GM18502 (cell line): ENCODE measurements around the gene KRTAP27-1.

Experiments used
- ATAC-seq: cut with Tn5 transposase; IDR thresholded peaks from one replicate; pipeline ENCODE4 v1.9.1; 2021; ENCODE audit warnings: mild to moderate bottlenecking; ENCODE audit not compliant: unreplicated experiment, poor library complexity

Gene KRTAP27-1, protein sequence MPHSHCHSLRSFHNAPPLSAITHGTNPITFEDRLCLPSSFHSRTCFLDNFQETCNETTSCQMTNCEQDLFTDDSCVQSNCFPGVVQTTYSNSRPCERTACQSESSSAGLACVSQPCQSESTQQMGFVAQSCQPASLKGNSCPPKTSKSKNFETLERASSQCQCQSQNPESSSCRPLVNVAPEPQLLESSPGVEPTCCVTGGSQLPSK

DNA sequence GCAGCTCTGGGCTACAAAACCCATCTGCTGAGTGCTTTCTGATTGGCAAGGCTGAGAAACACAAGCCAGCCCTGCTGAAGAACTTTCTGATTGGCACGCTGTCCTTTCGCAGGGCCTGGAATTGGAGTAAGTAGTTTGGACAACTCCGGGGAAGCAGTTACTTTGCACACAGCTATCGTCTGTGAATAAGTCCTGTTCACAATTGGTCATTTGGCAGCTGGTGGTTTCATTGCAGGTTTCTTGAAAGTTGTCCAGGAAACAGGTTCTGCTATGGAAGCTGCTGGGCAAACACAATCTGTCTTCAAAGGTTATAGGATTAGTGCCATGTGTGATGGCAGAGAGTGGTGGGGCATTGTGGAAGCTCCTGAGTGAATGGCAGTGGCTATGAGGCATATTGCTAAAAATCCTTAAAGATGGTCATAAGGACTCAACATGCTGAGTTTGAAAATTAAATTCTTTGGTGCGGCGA lies at the start of gene KRTAP27-1:
Gene KRTAP27-1 (minus strand): TSS at position 419 of the 469 bp plus-strand sequence. CDS start 26 bp downstream, at position 393.
- ATAC-seq, result no peak

DNA sequence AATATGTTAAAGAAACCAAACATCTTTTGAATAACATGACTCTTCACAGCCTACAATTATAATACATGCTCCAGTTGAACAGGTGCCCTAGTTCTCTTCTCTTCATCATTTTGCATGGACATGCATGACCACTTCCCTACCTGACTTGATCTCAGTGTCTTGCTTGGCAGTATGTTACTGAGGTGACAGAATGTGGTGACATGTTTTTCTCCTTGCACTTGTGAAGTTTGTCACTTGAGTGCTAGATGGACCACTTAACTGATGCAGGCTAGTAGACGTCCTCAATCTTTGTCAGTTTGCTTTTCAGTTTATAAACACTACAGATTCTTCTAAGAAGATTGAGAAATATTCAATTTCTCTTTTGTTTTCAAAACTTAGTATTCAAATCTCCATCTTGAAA lies 44.7 kb upstream of the KRTAP27-1 start:
- no peak for ATAC-seq

DNA sequence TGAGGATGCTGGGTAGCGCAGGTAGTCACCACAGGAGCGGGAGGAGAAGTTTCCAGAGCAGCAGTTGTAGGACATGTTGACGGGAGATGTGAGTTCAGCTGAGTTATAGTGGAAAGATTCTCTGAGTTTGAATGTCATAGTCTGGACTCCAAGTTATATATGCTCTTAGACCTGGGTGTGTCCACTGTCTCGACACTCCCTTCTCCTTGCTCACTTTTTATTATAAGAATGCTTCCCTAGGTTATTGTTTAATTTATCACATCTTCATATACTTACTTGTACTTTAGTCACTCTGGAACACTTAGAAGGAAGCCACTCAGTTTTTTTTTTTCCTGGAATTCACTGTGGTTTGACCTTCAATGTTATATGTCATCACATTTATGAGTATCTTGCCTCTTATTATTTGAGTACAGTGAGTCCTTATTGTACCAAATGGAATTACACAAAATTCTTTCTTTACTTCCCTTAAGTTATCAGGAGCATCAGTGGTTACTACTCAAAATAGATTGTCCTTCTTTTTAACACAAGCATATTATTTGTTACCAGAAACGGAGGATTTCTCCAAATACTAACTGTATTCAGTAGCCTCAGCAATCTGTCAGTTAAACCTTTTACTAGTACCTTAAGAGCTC lies 34.8 kb upstream of the KRTAP27-1 start, which contains the start of gene KRTAP13-2:
Gene KRTAP13-2 (minus strand): TSS at position 133 of the 632 bp plus-strand sequence. CDS start 58 bp downstream, at position 75.
- no peak for ATAC-seq

DNA sequence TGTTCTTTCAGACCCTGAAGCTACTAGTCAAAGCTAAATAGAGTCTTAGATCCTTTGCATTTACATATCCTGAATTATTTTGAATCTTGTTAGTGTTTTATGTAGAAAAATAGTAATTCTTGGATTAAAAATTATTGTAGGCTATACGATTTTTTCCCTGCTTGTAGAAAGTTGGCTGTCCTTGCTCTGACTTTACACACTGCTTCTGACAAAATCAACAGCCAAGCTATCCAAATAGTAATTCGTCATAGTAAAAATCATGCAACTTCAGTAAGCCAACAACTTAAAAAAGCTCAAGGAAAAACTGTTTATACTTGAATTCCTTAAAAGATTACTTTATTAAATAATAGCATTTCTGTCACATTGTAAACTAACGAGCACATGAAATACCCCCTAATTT lies 18.4 kb upstream of the KRTAP27-1 start:
- ATAC-seq, result no peak

DNA sequence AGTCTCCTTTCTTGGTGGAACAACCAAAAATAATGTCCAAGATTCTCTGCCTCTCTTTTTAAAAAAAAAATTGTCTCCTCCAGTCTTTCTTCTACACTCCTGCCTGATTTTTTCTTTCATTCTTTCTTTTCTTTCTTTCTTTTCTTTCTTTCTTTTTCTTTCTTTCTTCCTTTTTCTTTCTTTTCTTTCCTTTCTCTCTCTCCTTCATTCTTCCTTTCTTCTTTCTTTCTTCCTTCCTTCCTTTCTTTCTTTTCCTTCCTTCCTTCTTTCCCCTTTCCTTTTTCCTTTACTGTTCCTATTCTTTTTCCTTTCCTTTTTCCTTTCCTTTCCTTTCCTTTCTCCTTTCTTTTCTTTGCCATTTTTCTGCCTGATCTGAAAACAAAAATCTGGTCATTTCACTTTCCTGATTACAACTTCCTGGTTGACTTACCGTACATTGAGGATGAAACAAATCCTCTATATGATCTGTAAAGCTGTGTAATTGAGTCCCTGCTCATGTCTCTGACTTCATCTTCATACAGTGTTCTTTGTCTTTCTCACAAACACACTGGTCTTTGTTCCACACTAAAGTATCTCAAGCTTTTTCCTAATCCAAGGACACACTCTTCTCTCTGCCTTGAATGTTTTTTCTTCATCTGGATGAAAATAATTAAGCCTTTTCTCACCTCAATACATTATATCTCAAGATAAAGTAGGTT lies 17.0 kb upstream of the KRTAP27-1 start:
- ATAC-seq, result no peak

DNA sequence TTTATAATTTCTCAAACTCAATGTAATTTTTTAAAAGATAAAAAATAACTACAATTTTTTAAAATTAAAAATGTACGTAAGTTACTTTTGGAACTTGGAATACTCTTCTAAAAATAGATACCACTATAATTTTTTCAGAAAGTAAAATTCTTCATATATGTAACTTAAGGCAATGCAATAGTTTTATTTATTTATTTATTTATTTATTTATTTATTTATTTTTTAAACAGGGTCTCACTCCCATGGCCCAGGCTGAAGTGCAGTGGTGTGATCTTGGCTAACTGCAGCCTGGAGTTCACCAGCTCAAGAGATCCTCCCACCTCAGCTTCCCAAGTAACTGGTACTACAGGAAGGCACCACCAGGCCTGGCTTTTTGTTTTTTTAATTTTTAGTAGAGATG lies 14.0 kb upstream of the KRTAP27-1 start:
- ATAC-seq, result no peak

DNA sequence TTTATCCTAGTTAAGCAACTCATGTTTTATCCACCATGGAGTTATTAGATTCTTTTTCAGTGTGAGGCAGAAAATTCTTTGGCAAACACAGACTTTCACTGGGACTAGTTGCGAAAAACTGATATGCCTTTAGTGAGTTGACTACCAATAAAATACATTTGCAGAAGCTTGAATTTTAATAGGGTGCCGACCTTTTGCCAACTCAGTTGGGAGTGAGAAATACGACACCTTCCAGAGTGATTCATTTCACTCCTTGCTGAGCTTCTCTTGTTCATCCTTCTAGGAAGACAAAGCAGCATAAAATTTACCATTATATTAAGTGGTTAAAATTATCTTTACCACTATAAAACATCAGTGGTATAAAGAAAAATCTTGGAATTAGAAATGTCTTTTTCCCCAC lies 12.1 kb upstream of the KRTAP27-1 start:
- ATAC-seq, result no peak

DNA sequence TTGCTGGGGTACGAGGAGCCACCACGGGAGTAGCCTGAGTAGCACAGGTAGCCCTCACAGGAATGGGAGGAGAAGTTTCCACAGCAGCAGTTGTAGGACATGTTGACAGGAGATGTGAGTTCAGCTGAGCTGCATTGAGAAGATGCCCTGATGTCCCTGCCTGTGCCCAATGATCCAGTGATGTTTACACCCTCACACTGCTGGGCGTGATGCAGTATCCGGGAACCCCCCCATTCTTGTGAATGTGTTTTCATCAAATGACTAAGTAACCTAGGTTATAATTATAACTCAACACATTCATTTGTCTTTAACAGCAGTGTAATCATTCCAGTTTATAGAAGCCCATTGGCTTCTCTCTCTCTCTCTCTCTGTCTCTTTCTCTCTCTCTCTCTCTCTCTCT lies 11.0 kb upstream of the KRTAP27-1 start, which contains the start of gene KRTAP23-1:
Gene KRTAP23-1 (minus strand): TSS at position 101 of the 400 bp plus-strand sequence. CDS start 0 bp downstream, at position 101.
- no peak for ATAC-seq

DNA sequence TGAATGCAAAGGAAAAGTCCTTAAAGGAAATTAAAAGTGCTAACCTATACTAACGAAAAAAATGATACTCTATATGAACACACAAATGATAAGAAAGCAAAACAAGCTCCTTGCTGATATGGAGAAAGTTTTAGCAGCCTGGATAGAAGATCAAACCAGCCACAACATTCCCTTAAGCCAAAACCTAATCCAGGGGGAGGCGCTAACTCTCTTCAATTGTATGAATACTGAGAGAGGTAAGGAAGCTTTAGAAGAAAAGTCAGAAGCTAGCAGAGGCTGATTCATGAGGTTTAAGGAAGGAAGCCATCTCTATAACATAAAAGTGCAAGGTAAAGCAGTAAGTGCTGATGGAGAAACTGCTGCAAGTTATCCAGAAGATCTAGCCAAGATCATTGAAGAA lies 7.5 kb upstream of the KRTAP27-1 start:
- ATAC-seq, result no peak

DNA sequence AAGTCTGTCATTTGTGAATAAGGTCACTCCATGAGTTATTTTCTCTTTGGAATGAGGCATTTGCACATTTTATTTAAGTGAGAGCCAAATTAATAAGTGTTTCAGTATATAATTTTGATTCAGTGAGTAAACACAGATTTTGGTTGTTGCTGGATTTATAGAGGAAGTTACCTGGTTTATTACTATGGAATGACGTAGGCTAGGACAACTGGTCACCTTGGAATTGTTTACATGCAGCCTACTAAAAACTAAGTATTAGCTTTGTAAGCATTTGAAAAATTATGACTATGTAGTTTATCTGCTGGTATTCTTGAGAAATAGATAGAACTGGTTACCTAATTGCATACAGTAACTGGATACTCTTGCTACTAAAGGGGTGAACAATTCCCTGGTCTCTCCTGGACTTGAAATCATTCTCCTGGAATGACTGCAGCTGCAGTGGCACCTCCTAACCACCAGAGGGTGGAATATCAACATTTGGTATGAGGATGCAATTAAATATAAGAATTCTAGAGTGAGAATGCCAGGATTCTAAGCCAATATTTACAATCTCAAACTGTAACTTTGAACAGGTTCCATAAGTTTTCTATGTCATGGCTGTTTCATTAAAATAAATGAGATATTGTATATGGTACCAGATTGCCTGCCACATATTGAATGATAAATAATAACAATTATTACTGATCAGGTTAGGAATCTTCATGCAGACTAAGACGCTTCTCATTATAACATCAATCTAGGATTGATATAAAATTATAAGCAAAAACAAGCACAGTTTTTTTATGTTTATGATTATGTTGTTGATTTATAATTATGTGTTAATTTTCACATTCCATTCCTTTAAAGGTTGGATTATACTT lies 3.5 kb upstream of the KRTAP27-1 start:
- no peak for ATAC-seq

DNA sequence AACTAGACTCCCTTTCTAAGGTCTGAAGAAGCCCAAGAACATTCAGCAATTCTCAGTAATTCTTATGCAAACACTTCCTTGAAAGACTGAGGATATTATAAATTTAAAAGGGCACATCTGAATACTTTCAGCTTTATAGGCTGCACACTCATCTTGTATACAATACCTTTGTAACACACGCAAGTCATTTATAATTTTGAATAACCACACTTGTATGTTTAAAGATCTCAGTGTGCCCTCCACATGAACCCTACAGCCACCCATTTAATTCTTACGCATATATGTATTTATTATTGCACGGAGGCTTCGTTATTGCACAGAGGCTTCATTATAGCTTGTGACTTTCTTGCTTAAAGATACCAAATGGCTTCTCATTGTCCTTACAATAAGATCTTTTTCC lies 1.2 kb upstream of the KRTAP27-1 start:
- no peak for ATAC-seq

DNA sequence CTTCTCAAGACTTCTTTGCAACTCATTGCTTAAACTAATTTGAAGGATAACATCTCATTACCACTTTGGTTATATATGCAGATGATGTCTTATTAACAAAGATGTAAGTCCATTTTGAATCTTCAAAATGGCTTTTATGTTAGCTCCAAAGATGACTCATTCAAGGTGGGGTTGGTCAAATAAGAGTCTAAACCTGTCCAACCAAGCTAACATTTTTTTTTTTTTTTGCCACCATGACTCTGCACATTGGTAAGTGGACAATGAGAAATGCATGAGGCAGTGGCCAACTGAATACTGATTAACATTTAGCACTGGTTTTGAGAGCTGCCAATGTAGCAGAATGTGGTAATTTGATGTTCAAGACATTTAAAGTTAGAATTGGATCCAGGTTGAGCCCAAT lies 278 bp upstream of the KRTAP27-1 start:
- no peak for ATAC-seq

DNA sequence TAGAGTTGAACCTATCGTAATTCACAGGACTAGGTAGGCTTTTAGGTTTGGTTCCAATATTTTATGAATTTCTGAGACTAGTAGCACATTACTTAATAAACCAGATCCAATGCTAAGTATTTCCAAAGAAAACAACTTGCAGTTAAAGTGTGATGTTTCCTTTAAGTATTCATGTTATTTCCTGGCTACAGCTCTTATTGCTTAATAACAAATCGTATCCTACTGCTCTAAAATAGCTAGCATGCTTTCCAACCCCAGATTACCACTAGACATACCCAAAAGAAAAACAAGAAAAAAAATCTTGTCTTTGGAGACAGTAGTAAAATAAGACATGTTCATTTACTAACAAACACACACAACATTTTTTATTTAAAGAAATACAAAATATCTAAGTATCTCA lies 898 bp downstream of the KRTAP27-1 start:
- no peak for ATAC-seq

DNA sequence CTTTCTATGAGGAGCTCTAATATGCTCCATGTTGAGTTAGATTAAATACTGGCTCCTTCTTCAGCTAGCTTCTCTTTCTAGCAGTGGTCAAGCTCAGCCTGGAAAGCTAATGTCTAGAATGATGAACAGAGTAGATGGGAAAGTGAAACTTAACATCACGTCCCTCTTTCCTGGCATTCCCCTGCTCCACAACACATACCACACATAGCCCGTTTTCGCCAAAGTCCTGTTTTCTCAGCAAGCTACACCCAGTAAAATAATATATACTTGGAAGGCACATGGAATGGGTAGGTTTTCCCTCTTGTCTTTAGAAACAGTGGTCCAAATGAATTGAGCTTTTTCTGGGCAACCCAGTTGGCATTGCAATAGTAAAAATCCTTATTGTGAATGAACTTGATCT lies 3.8 kb downstream of the KRTAP27-1 start:
- ATAC-seq, result no peak

DNA sequence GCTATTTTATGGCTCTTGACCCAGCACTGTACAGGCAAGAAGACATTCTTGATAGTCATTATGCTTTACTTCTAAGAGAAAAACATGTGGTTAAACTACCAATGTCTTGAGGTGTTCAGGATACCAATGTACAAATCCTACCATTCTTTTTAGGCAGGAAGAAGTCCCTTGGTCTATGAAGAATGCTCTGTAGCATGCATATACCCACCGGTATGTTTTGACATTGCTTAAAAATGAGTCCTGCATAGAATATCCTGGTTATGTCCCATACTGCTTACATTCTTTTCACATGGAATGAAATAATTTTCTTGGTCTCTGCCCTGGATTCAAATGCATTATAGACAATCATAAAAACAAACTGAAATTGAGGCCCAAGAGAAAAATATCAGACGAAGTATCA lies 4.8 kb downstream of the KRTAP27-1 start:
- ATAC-seq, result no peak

DNA sequence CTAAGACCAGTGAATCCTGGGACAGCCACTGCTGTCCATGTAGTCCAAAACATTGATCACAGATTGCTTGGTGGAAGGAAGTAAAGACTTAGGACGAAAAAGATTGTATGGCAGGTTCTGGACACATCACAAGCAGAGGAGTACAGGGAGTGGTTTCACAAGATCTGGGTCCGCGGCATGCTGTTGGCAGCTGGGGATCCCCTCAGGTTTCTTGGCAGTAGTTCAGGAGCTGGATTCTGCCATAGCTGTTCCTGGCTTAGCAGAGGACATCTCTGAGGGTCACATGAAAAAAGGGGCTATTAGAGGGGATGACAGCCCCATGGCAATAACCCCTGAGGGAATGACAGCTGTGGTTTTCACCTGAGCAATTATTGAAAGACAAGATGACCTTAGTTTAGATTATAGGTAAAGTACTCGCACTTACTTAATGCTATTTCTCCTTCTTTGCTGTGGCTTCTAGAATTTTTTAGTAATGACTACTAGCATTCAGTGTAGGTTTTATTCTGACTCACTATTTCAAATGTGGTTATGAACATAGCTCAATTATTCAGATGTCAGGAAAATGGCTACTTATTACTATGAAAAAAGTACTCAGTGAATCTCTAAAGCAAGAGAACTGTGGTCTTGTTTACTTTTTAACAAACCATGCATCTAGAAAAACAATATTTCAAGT lies 8.2 kb downstream of the KRTAP27-1 start:
- ATAC-seq, result no peak

DNA sequence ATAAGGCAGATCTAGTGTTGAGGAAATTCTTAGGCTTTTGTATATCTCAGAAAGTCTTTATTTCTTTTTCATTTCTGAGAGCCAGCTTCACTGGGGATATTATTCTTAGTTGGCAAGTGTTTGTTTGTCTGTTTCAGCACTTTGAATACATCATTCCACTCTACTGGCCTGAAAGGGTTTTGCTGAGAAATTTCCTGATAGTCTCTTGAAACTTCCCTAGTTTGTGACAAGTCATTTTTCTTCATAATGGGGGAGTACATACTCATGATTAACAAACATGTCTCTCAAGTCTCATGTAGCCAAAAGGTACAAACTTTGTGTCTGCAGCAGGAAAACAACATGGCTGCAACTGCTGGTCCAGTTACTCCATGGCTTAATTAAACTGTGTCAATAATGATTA lies 11.1 kb downstream of the KRTAP27-1 start:
- ATAC-seq, result no peak

DNA sequence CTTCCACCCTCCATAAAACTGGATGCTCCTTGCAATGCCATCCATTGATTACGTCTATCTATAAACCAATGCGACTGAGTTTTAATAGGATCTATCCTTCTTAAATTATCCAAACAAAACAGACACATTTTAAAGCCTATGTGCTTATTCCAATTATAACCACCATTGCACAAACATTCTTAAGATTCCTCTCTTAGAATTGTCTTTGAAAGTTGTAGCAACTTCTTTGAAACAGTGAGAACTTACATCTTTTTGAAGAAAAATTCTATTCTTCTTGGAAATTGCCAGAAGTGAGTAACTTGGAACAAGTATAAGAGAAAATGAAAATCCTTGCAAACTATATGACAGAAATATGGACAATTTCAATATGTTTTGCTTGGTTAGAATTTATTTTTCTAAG lies 17.3 kb downstream of the KRTAP27-1 start, which contains the start of gene KRTAP26-1:
Gene KRTAP26-1 (minus strand): TSS at position 101 of the 400 bp plus-strand sequence. CDS start 280 bp downstream, outside the sequence.
- ATAC-seq, result no peak

DNA sequence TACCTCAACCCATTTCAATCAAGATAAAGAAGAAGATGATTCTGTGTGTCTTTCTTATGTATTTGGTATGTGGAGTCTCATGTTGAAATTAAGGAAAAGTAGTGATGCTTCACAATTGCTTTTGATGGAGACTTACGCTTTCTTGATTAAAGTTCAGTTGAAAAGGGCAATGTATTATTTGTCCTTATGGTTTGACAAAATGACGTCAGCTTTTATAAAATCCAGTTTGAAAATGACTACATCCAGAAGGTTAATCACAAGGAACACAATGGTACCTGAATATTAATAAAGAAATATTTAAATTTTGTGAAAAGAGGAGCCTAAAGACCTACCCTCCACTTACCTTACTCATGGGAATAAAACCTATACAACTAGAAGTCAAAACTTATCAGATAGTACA lies 21.8 kb downstream of the KRTAP27-1 start:
- no peak for ATAC-seq

DNA sequence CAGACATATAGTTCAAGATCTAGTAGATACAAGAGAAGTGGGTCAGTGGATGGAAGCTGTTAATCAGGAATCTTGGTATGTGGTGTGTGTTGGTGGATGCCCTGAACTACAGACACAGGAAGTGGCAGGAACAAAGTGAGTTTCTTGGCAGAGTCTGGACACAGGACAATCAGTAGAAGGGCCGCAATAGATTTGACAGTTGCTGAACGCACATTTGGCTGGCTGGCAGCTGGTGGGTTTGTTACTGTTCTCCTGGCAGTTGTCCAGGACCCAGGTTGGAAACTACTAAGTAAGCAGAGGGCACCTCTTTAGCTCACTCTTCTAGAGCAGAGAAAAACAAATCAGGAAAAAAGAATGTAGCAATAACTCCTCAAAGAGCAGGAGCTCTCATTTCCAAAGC lies 30.6 kb downstream of the KRTAP27-1 start:
- no peak for ATAC-seq
